IMR-90 (cell line): ENCODE measurements around the gene CAP2.

Experiments
- CEBPB ChIP-seq: IDR thresholded peaks from 2 replicates; pipeline ENCODE4 v1.6.1; 2012; ENCODE audit warnings: low read depth, low read length, improper control_type of control experiment
- FOS ChIP-seq: fragments of 150-350 bp; IDR thresholded peaks from 2 replicates; pipeline ENCODE4 v1.6.1; 2016; ENCODE audit warnings: low read depth, low read length
- MAFK ChIP-seq: IDR thresholded peaks from 2 replicates; pipeline ENCODE4 v1.6.1; 2012; ENCODE audit warnings: low read depth, low read length, improper control_type of control experiment
- MXI1 ChIP-seq: IDR thresholded peaks from 2 replicates; pipeline ENCODE4 v1.6.1; 2012; ENCODE audit warnings: low read depth, mild to moderate bottlenecking, low read length, moderate library complexity, borderline replicate concordance
- POLR2A ChIP-seq: IDR thresholded peaks from 2 replicates; pipeline ENCODE4 v1.6.1; 2012; ENCODE audit warnings: mild to moderate bottlenecking, low read depth, low read length
- RCOR1 ChIP-seq: IDR thresholded peaks from 2 replicates; pipeline ENCODE4 v1.6.1; 2012; ENCODE audit warnings: mild to moderate bottlenecking, low read length, improper control_type of control experiment; ENCODE audit not compliant: insufficient replicate concordance
- SMC3 ChIP-seq: fragments of 150-350 bp; IDR thresholded peaks from 2 replicates; pipeline ENCODE4 v1.6.1; 2016; ENCODE audit warnings: low read depth, mild to moderate bottlenecking, antibody characterized with exemption, low read length, moderate library complexity
- TF ChIP-seq, protein P1 (sequence below): fragments of 150-350 bp; IDR thresholded peaks from 2 replicates; pipeline ENCODE4 v1.6.1; 2017; ENCODE audit warnings: mild to moderate bottlenecking, antibody characterized with exemption, low read length, low read depth
- TF ChIP-seq, protein P2 (sequence below): conservative IDR thresholded peaks from 2 replicates; pipeline ENCODE4 v1.5.1; 2012; ENCODE audit warnings: mild to moderate bottlenecking, low read depth, low read length, improper control_type of control experiment

DNA sequence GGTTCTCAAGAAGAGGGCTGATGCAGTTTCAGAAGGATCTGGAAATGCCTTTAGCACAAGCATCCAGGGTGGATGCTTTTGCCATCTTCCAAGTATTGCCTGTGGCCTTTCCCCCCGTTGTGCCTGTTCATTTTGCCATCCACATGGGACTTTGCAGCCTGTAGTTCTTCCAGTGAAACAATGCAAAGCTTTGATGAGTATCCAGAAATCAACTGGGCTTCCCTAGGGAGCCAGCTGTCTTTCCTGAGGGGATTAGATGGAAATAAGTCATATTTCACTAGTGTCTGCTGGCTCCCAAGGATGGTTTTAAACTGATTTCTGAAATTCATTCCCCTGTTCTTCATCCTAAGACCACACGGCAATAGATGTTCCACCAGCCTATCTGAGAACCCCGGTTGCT lies 63.3 kb downstream of the CAP2 start:
- TF ChIP-seq, protein P1, sequence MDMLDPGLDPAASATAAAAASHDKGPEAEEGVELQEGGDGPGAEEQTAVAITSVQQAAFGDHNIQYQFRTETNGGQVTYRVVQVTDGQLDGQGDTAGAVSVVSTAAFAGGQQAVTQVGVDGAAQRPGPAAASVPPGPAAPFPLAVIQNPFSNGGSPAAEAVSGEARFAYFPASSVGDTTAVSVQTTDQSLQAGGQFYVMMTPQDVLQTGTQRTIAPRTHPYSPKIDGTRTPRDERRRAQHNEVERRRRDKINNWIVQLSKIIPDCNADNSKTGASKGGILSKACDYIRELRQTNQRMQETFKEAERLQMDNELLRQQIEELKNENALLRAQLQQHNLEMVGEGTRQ, result no peak
- TF ChIP-seq RCOR1 (no peak), MXI1 (no peak), POLR2A (no peak), SMC3 (no peak), FOS (no peak), CEBPB (no peak), MAFK (no peak)
- TF ChIP-seq, protein P2, sequence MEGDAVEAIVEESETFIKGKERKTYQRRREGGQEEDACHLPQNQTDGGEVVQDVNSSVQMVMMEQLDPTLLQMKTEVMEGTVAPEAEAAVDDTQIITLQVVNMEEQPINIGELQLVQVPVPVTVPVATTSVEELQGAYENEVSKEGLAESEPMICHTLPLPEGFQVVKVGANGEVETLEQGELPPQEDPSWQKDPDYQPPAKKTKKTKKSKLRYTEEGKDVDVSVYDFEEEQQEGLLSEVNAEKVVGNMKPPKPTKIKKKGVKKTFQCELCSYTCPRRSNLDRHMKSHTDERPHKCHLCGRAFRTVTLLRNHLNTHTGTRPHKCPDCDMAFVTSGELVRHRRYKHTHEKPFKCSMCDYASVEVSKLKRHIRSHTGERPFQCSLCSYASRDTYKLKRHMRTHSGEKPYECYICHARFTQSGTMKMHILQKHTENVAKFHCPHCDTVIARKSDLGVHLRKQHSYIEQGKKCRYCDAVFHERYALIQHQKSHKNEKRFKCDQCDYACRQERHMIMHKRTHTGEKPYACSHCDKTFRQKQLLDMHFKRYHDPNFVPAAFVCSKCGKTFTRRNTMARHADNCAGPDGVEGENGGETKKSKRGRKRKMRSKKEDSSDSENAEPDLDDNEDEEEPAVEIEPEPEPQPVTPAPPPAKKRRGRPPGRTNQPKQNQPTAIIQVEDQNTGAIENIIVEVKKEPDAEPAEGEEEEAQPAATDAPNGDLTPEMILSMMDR, result no peak
